Measurements from ENCODE around the gene P3H3.

P3H3 gene

DNA sequence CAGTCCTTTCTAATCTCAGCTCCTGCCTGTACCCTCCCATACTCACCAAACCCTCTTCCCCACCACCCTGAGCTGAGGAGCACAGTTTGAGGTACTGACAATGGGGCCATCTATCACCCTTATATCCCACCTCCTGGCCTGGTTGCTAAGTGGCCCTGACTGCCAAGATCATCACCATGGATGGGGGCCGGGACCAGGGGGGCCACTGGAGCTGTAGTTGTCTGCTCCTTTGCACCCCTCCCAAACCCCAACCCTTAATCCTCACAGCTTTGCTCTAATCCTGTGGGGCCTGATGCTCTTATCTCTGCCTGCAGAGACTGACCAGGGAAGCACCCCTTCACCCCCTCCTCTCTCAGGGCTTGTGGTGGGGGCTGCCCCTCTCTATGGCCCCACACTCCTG is 12.1 kb downstream of the P3H3 start:
- DNase-seq, result no peak

GRCh38 chr12:6840761-6841515 is 12.7 kb downstream of the P3H3 start, which contains the start of gene GNB3:
TSS of gene GNB3 (plus strand) at chr12:6840925. CDS start at chr12:6841288, 363 bp downstream.
- in situ Hi-C loops (cut with MboI; ENCODE audit: low pct_unique_long_range_greater_than_20kb, low sequenced_read_pairs), result no loop called here
- no peak for DNase-seq

More for the DNA sequence above, 12.1 kb downstream of the P3H3 start:
- in situ Hi-C loops (cut with MboI; ENCODE audit: low pct_unique_long_range_greater_than_20kb, low sequenced_read_pairs), result no loop called here

GRCh38 chr12:6842075-6842474 is 13.9 kb downstream of the P3H3 start:
- no peak for DNase-seq
- in situ Hi-C loops (cut with MboI; ENCODE audit: low pct_unique_long_range_greater_than_20kb, low sequenced_read_pairs), result no loop called here

DNA sequence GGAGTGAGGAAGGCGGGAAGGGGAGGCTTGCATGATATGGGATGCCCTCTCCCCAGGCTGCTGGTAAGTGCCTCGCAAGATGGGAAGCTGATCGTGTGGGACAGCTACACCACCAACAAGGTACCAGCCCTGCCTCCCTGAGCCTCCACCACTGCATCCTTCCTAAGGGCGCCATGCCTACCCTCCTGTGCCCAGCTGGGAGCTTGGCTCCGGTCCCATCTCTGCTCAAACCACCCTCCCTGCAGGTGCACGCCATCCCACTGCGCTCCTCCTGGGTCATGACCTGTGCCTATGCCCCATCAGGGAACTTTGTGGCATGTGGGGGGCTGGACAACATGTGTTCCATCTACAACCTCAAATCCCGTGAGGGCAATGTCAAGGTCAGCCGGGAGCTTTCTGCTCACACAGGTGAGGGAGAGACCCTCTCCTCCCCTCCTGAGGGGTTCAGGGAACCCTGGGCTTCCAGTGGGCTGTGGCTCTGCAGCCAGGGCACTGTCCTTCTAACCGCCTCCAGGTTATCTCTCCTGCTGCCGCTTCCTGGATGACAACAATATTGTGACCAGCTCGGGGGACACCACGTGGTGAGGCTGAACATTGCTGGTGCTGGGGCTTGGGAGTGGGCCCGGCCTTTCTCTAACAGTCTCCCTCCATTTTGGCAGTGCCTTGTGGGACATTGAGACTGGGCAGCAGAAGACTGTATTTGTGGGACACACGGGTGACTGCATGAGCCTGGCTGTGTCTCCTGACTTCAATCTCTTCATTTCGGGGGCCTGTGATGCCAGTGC is 15.1 kb downstream of the P3H3 start:
- in situ Hi-C loops (cut with MboI; ENCODE audit: low pct_unique_long_range_greater_than_20kb, low sequenced_read_pairs), result no loop called here
- no peak for DNase-seq

DNA sequence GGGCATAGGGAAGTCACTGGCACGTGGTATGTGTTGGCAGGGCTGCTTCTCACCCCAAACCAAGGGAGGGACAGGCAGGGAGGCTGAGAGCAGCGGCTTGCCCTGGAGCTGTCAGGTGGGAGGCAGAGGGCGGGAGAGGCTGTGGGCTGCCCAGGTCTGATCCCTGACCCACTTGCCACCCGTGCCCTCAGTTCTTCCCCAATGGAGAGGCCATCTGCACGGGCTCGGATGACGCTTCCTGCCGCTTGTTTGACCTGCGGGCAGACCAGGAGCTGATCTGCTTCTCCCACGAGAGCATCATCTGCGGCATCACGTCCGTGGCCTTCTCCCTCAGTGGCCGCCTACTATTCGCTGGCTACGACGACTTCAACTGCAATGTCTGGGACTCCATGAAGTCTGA is 17.2 kb downstream of the P3H3 start:
- no peak for DNase-seq
- in situ Hi-C loops (cut with MboI; ENCODE audit: low pct_unique_long_range_greater_than_20kb, low sequenced_read_pairs), result no loop called here

GRCh38 chr12:6846316-6846869 is 18.2 kb downstream of the P3H3 start:
- no peak for DNase-seq
- in situ Hi-C loops (cut with MboI; ENCODE audit: low pct_unique_long_range_greater_than_20kb, low sequenced_read_pairs), result no loop called here

- no peak for DNase-seq
- in situ Hi-C loops (cut with MboI; ENCODE audit: low pct_unique_long_range_greater_than_20kb, low sequenced_read_pairs), result no loop called here
These were observed 19.5 kb downstream of the P3H3 start for GRCh38 chr12:6847676-6848075.

DNA sequence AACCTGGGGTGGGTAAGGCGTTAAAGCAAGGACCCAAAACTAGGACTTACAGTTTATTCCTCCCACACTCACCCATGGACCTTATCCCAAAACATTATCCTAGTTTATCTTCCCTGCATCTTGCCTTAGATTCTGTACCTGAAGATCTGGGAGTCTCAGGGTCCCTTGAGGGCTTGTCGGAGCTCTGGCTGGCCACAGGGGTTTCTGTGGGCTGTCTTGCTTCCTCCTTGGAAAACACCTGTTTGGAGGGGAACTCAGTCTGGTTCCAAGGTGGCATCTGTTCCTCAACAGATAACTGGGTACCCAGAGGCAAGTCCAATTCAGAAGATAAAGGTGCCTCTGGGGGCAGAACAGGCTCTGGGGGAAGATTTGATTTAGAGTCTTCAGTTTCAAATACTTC is 21.2 kb downstream of the P3H3 start:
- in situ Hi-C loops (cut with MboI; ENCODE audit: low pct_unique_long_range_greater_than_20kb, low sequenced_read_pairs), result no loop called here
- DNase-seq, result no peak

GRCh38 chr12:6849976-6850560 is 21.9 kb downstream of the P3H3 start:
- DNase-seq, result no peak
- in situ Hi-C loops (cut with MboI; ENCODE audit: low pct_unique_long_range_greater_than_20kb, low sequenced_read_pairs), result no loop called here

DNA sequence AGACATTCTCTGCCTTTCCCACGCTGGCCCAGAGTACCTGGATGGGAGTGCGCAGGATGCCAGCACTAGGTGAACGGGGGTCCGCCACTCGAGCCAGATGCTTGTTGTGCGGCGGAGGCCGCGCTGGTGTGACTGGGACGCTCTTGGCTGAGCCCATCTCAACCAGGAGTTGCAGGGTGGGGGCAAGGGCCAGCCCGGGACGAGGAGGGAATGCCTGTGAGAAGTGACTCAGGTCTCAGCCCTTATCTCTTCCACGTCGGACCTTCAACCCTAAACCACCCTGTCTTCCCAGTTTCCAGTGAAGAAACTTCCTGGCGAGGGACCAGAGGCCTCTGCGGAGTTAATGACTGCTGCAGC is 22.6 kb downstream of the P3H3 start:
- in situ Hi-C loops (cut with MboI; ENCODE audit: low pct_unique_long_range_greater_than_20kb, low sequenced_read_pairs), result no loop called here

GRCh38 chr12:6851153-6851920 is 23.1 kb downstream of the P3H3 start, which contains the start of gene CDCA3:
TSS of gene CDCA3 (minus strand) at chr12:6851286. CDS start at chr12:6850952, 334 bp downstream.
- DNase-seq, result peak; percentile 97
- in situ Hi-C loops (cut with MboI; ENCODE audit: low pct_unique_long_range_greater_than_20kb, low sequenced_read_pairs), result no loop called here

More for the DNA sequence above, 22.6 kb downstream of the P3H3 start:
- DNase-seq, result no peak

DNA sequence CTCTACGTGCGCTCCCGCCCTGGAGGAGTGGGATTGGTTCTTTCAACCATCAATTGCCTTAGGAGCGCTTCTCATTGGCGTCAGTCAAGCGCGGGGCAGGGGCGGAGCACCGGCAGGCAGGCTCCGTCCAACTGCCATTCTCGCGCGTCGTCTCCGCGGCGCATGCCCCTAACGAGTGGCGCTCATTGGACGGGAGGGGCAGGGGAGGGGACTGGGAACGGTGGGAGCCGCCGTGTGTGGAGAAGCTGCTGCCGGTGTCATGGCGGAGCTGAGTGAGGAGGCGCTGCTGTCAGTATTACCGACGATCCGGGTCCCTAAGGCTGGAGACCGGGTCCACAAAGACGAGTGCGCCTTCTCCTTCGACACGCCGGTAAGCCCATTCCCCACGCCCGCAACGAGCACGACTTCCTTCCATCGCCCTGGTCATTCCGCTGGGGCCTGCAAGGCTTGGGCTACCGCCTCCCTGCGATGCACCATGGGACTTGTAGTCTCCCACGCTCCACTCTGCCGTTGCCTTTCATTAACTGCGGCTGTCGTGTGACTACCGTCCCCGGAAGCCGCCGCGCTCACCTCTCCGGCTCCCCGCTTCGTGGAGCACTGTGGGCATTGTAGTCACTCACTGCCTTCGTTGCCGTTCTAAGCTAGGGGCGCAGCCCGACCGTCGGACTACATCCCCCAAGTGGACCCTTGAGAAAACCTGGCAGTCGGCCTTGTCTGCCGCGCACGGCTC is 23.9 kb downstream of the P3H3 start, which contains the start of gene USP5:
TSS of gene USP5 (plus strand) at position 230 of the 730 bp plus-strand sequence. CDS start at position 260, 30 bp downstream.
- peak; percentile 99 for DNase-seq
- in situ Hi-C loops (cut with MboI; ENCODE audit: low pct_unique_long_range_greater_than_20kb, low sequenced_read_pairs), result no loop called here

GRCh38 chr12:6852651-6853354 is 24.6 kb downstream of the P3H3 start:
- peak; percentile 57 for DNase-seq
- in situ Hi-C loops (cut with MboI; ENCODE audit: low pct_unique_long_range_greater_than_20kb, low sequenced_read_pairs), result no loop called here

- in situ Hi-C loops (cut with MboI; ENCODE audit: low pct_unique_long_range_greater_than_20kb, low sequenced_read_pairs), result no loop called here
- no peak for DNase-seq
These were observed 25.4 kb downstream of the P3H3 start for GRCh38 chr12:6853626-6854025.

- DNase-seq, result no peak
These were observed 25.8 kb downstream of the P3H3 start for GRCh38 chr12:6854036-6854435.

DNA sequence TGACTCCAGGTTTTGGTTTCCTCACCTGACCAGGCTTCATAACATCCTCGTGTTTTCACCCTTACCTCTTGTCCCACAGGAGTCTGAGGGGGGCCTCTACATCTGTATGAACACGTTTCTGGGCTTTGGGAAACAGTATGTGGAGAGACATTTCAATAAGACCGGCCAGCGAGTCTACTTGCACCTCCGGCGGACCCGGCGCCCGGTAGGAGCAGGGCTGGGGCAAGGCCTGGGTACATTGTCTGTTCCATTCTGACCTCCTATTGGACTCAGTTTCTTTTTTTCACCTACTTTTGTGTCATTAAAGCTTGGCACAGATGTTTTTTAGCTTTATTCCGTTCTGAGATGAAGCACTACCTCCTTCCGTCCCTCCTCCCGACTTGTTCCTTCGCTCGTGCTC is 27.1 kb downstream of the P3H3 start:
- in situ Hi-C loops (cut with MboI; ENCODE audit: low pct_unique_long_range_greater_than_20kb, low sequenced_read_pairs), result no loop called here

More at GRCh38 chr12:6854036-6854435, 25.8 kb downstream of the P3H3 start:
- in situ Hi-C loops (cut with MboI; ENCODE audit: low pct_unique_long_range_greater_than_20kb, low sequenced_read_pairs), result no loop called here

DNA sequence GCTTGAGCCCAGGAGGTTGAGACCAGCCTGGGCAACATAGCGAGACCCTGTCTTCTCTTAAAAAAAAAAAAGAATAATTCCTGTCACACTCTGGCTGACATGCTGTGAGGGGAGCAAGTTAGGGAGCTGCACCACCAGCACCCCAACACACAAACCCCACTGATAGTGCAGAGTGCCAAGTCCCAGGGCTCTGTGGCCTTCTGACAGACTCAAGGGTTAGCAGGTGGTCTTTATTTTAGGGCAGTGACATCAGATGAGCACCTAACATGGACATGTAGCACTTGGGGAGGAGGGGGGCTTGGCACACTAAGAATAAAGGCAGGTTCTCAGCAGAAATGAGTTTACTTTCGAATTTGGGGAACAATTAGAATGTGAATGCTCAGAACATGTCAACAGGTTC is 30.6 kb downstream of the P3H3 start:
- in situ Hi-C loops (cut with MboI; ENCODE audit: low pct_unique_long_range_greater_than_20kb, low sequenced_read_pairs), result no loop called here

More for the DNA sequence above, 27.1 kb downstream of the P3H3 start:
- no peak for DNase-seq

DNA sequence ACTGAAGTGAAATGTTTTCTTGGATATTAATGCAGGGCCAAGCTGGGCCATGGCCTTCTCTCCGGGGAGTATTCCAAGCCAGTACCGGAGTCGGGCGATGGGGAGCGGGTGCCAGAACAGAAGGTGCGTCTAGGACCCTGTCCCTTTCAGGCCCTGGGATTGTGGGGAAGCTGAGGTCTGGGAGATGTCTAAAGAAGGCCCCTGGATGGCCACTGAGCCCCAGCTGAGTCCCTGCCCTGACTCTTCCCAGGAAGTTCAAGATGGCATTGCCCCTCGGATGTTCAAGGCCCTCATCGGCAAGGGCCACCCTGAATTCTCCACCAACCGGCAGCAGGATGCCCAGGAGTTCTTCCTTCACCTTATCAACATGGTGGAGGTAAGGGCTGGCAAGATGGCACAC is 31.9 kb downstream of the P3H3 start:
- DNase-seq, result no peak
- in situ Hi-C loops (cut with MboI; ENCODE audit: low pct_unique_long_range_greater_than_20kb, low sequenced_read_pairs), result no loop called here

More for the DNA sequence above, 30.6 kb downstream of the P3H3 start:
- DNase-seq, result no peak
